OCI-LY3 (cell line): ENCODE data around the gene DPP6.

Source experiments
- H2AFZ ChIP-seq: fragments of 200-600, 300-600 bp; shearing (Covaris generic); 2 replicates; pipeline ENCODE4 v1.6.0; 2014; ENCODE audit warnings: antibody characterized with exemption, low read depth, low read length
- H3K27ac ChIP-seq: fragments of 200-600, 300-600 bp; sonication (generic); 2 replicates; pipeline ENCODE4 v1.5.1; 2014; ENCODE audit warnings: mild to moderate bottlenecking, low read length, moderate library complexity, mixed read lengths
- H3K27me3 ChIP-seq: fragments of 200-600, 300-600 bp; sonication (generic); 2 replicates; pipeline ENCODE4 v1.6.1; 2014; ENCODE audit warnings: low read depth, low read length, mixed read lengths
- H3K36me3 ChIP-seq: fragments of 200-600, 300-600 bp; sonication (generic); replicated peaks from 2 replicates; pipeline ENCODE3; 2014; ENCODE audit warnings: low read depth, low read length, mixed read lengths
- H3K4me1 ChIP-seq: fragments of 300-600, 200-600 bp; sonication (generic); 2 replicates; pipeline ENCODE4 v1.6.1; 2014; ENCODE audit warnings: low read length, mixed read lengths
- H3K4me2 ChIP-seq: fragments of 200-600, 300-600 bp; sonication (generic); 2 replicates; pipeline ENCODE4 v1.6.1; 2014; ENCODE audit warnings: low read length, mixed read lengths
- H3K4me3 ChIP-seq: fragments of 300-600, 200-600 bp; sonication (generic); 2 replicates; pipeline ENCODE4 v1.5.1; 2014; ENCODE audit warnings: antibody characterized with exemption, mild to moderate bottlenecking, low read length, moderate library complexity
- H3K79me2 ChIP-seq: fragments of 300-600, 200-600 bp; shearing (Covaris generic); 2 replicates; pipeline ENCODE4 v1.6.1; 2014; ENCODE audit warnings: mild to moderate bottlenecking, low read length, mixed read lengths
- H3K9ac ChIP-seq: fragments of 300-600, 200-600 bp; shearing (Covaris generic); 2 replicates; pipeline ENCODE4 v1.6.0; 2014; ENCODE audit warnings: mild to moderate bottlenecking, low read length, moderate library complexity
- H3K9me3 ChIP-seq: fragments of 200-600, 300-600 bp; shearing (Covaris generic); 2 replicates; pipeline ENCODE4 v1.6.1; 2014; ENCODE audit warnings: low read length, mixed read lengths; ENCODE audit not compliant: insufficient read depth
- H4K20me1 ChIP-seq: fragments of 200-600, 300-600 bp; sonication (generic); 2 replicates; pipeline ENCODE4 v1.6.1; 2016; ENCODE audit warnings: low read length, mixed read lengths; ENCODE audit not compliant: insufficient read depth
- CTCF ChIP-seq: fragments of 200-600, 300-600 bp; sonication (generic); IDR thresholded peaks from 2 replicates; pipeline ENCODE4 v1.5.1; 2014; ENCODE audit warnings: antibody characterized with exemption, low read length, low read depth
- EZH2phosphoT487 ChIP-seq: fragments of 200-600 bp; shearing (Covaris generic); IDR thresholded peaks from 2 replicates; pipeline ENCODE4 v1.6.1; 2018; ENCODE audit warnings: antibody characterized with exemption, mixed run types, low read depth

DPP6 gene

GRCh38 chr7:154840086-154840485 lies 787.9 kb downstream of the DPP6 start:
- Histone ChIP-seq H3K9me3 (0 out of 2 replicates have a peak, but pooled peaks cover 6% of the 10 kb centered on the region), H3K4me2 (no peak overlapping the region), H3K27me3 (peaks cover 44% of the 10 kb centered on the region), H2AFZ (no peak overlapping the region), H4K20me1 (peaks cover 4% of the 10 kb centered on the region; the same call in 1 of the 2 replicates), H3K27ac (no peak overlapping the region), H3K9ac (no peak overlapping the region), H3K4me3 (no peak overlapping the region), H3K4me1 (peaks cover 53% of the 10 kb centered on the region), H3K36me3 (peaks cover 8% of the 10 kb centered on the region), H3K79me2 (no peaks in the 10 kb centered on the region)
- no peak for TF ChIP-seq EZH2phosphoT487
- no peak for TF ChIP-seq CTCF

GRCh38 chr7:154841731-154842331 lies 789.6 kb downstream of the DPP6 start:
- peaks cover 47% of the 10 kb centered on the region for H3K27me3 ChIP-seq

GRCh38 chr7:154842591-154842990 lies 790.4 kb downstream of the DPP6 start:
- Histone ChIP-seq H3K4me2 (no peak overlapping the region), H3K9me3 (0 out of 2 replicates have a peak, but pooled peaks cover 6% of the 10 kb centered on the region), H3K79me2 (no peaks in the 10 kb centered on the region), H3K36me3 (peaks cover 8% of the 10 kb centered on the region), H2AFZ (no peak overlapping the region), H3K27me3 (peaks cover 52% of the 10 kb centered on the region), H3K27ac (no peak overlapping the region), H4K20me1 (no peaks in the 10 kb centered on the region), H3K4me1 (peaks cover 29% of the 10 kb centered on the region), H3K9ac (no peak overlapping the region), H3K4me3 (no peak overlapping the region)
- TF ChIP-seq EZH2phosphoT487, result no peak

More at GRCh38 chr7:154841731-154842331, 789.6 kb downstream of the DPP6 start:
- no peak overlapping the region for H3K9ac ChIP-seq
- H3K27ac ChIP-seq, result no peak overlapping the region
- H3K4me3 ChIP-seq, result no peak overlapping the region
- no peak for TF ChIP-seq CTCF
- TF ChIP-seq EZH2phosphoT487, result no peak
- no peaks in the 10 kb centered on the region for H3K79me2 ChIP-seq
- H3K4me1 ChIP-seq, result peaks cover 35% of the 10 kb centered on the region
- H4K20me1 ChIP-seq, result peaks cover 4% of the 10 kb centered on the region; the same call in 1 of the 2 replicates
- H3K9me3 ChIP-seq, result 0 out of 2 replicates have a peak, but pooled peaks cover 6% of the 10 kb centered on the region
- peaks cover 8% of the 10 kb centered on the region for H3K36me3 ChIP-seq
- H3K4me2 ChIP-seq, result no peak overlapping the region
- no peak overlapping the region for H2AFZ ChIP-seq

- H2AFZ ChIP-seq, result no peak overlapping the region
- H3K4me1 ChIP-seq, result peaks cover 19% of the 10 kb centered on the region
- H3K9me3 ChIP-seq, result 0 out of 2 replicates have a peak, but pooled peaks cover 6% of the 10 kb centered on the region
- peaks cover 8% of the 10 kb centered on the region for H3K36me3 ChIP-seq
- H3K9ac ChIP-seq, result no peak overlapping the region
- H3K27me3 ChIP-seq, result peaks cover 59% of the 10 kb centered on the region
- H3K4me3 ChIP-seq, result no peak overlapping the region
- H3K79me2 ChIP-seq, result no peaks in the 10 kb centered on the region
- H4K20me1 ChIP-seq, result no peaks in the 10 kb centered on the region
- H3K4me2 ChIP-seq, result no peak overlapping the region
- H3K27ac ChIP-seq, result no peak overlapping the region
- TF ChIP-seq CTCF (no peak), EZH2phosphoT487 (no peak)
Observed at GRCh38 chr7:154843670-154844237, 791.6 kb downstream of the DPP6 start.
